IMR-90 (cell line): ENCODE measurements around the gene OR4B1.

Experiments
- CTCF ChIP-seq: conservative IDR thresholded peaks from 2 replicates; pipeline ENCODE4 v1.5.1; 2012; ENCODE audit warnings: mild to moderate bottlenecking, low read depth, low read length, improper control_type of control experiment
- MAZ ChIP-seq: IDR thresholded peaks from 2 replicates; pipeline ENCODE4 v1.6.1; 2012; ENCODE audit warnings: low read depth, mild to moderate bottlenecking, low read length, improper control_type of control experiment, moderate library complexity, borderline replicate concordance
- MXI1 ChIP-seq: IDR thresholded peaks from 2 replicates; pipeline ENCODE4 v1.6.1; 2012; ENCODE audit warnings: low read depth, mild to moderate bottlenecking, low read length, moderate library complexity, borderline replicate concordance
- POLR2A ChIP-seq: IDR thresholded peaks from 2 replicates; pipeline ENCODE4 v1.6.1; 2012; ENCODE audit warnings: mild to moderate bottlenecking, low read depth, low read length

- TF ChIP-seq CTCF (no peak), MXI1 (no peak), POLR2A (no peak), MAZ (no peak)
These were observed 12.2 kb downstream of the OR4B1 start for GRCh38 chr11:48228761-48229160.
